SK-N-SH (cell line): ENCODE results near the gene TRPM2. TPM values are rescaled to one million over a fixed set of nuclear protein-coding genes. Genes with fewer than 3 reads are reported as not detected.

Experiments used
- CTCF ChIA-PET: fragments of 300-600, 350-600 bp; formaldehyde crosslinking; extraction: SDS; loops from one replicate; lab custom pipeline; 2021; lab: Yijun Ruan, JAX
- POLR2A ChIA-PET: fragments of 350-600 bp; sonication (Branson Sonifier 250); formaldehyde crosslinking; extraction: SDS; loops from one replicate; lab custom pipeline; 2020; ENCODE audit warnings: antibody characterized with exemption, inconsistent platforms; lab: Yijun Ruan, JAX
- DNase-seq: peaks from one replicate; pipeline ENCODE4 v3.0.0; 2012
- H2AFZ ChIP-seq: fragments of 200-600 bp; sonication (generic); 2 replicates; pipeline ENCODE4 v1.8.1; 2016; ENCODE audit warnings: antibody characterized with exemption, mild to moderate bottlenecking, low read depth
- H3F3A ChIP-seq: fragments of 200-600 bp; sonication (generic); replicated peaks from 2 replicates; pipeline ENCODE3; 2016; ENCODE audit warnings: antibody characterized with exemption, mild to moderate bottlenecking; ENCODE audit not compliant: insufficient read depth
- H3K27ac ChIP-seq, 2 experiments: fragments of 200-500 bp in 1 of 2; fragments of 200-600 bp in 1 of 2; sonication (Bioruptor generic) in 1 of 2; sonication (generic), shearing (Covaris generic) in 1 of 2; 2 replicates each; pipeline versions ENCODE4 v1.5.1 to v1.6.1; 2014 to 2016; ENCODE audit warnings: low read depth in 2 of 2, inconsistent platforms in 1 of 2, low read length in 1 of 2, mild to moderate bottlenecking in 1 of 2, mixed read lengths in 1 of 2
- H3K27me3 ChIP-seq: fragments of 200-600 bp; sonication (generic), shearing (Covaris generic); 2 replicates; pipeline ENCODE4 v1.6.1; 2016; ENCODE audit warnings: mixed run types; ENCODE audit not compliant: insufficient read depth
- H3K36me3 ChIP-seq, 2 experiments: fragments of 200-500 bp in 1 of 2; fragments of 200-600 bp in 1 of 2; sonication (Bioruptor generic) in 1 of 2; sonication (generic) in 1 of 2; replicated peaks in 1 of 2; 2 replicates each; pipeline versions ENCODE3 to v1.5.1; 2014 to 2016; ENCODE audit warnings: low read length in 1 of 2, mild to moderate bottlenecking in 1 of 2; ENCODE audit not compliant: insufficient read depth in 2 of 2, control insufficient read depth in 1 of 2
- H3K4me1 ChIP-seq, 2 experiments: fragments of 200-500 bp in 1 of 2; fragments of 200-600 bp in 1 of 2; sonication (Bioruptor generic) in 1 of 2; sonication (generic), shearing (Covaris generic) in 1 of 2; 2 replicates each; pipeline versions ENCODE4 v1.5.1 to v1.6.1; 2014 to 2016; ENCODE audit warnings: low read depth in 1 of 2, low read length in 1 of 2, mixed run types in 1 of 2; ENCODE audit not compliant: insufficient read depth in 2 of 2, control insufficient read depth in 1 of 2
- H3K4me2 ChIP-seq: fragments of 200-600 bp; sonication (generic), shearing (Covaris generic); 2 replicates; pipeline ENCODE4 v1.6.1; 2017; ENCODE audit warnings: mixed run types
- H3K4me3 ChIP-seq, 2 experiments: fragments of 200-500 bp in 1 of 2; fragments of 200-600 bp in 1 of 2; sonication (Bioruptor generic) in 1 of 2; sonication (generic), shearing (Covaris generic) in 1 of 2; 2 replicates each; pipeline versions ENCODE4 v1.5.1 to v1.8.1; 2014 to 2016; ENCODE audit warnings: low read depth in 2 of 2, inconsistent platforms in 1 of 2, low read length in 1 of 2, mild to moderate bottlenecking in 1 of 2, mixed read lengths in 1 of 2, moderate library complexity in 1 of 2
- H3K79me2 ChIP-seq: fragments of 200-600 bp; sonication (generic); 2 replicates; pipeline ENCODE4 v1.8.1; 2017; ENCODE audit warnings: mild to moderate bottlenecking; ENCODE audit not compliant: insufficient read depth
- H3K9ac ChIP-seq: fragments of 200-600 bp; sonication (generic); 2 replicates; pipeline ENCODE4 v1.6.1; 2017; ENCODE audit warnings: mixed run types
- H3K9me2 ChIP-seq: fragments of 200-600 bp; sonication (generic); 2 replicates; pipeline ENCODE4 v1.6.1; 2017; ENCODE audit warnings: mixed run types
- H3K9me3 ChIP-seq: fragments of 200-600 bp; sonication (generic); 2 replicates; pipeline ENCODE4 v1.6.1; 2017; ENCODE audit warnings: mixed run types, mild to moderate bottlenecking, moderate library complexity
- H4K20me1 ChIP-seq: fragments of 200-600 bp; sonication (generic); 2 replicates; pipeline ENCODE4 v1.6.1; 2017; ENCODE audit warnings: mild to moderate bottlenecking, mixed run types; ENCODE audit not compliant: insufficient read depth
- CHD2 ChIP-seq: fragments of 150-350 bp; IDR thresholded peaks from 2 replicates; pipeline ENCODE4 v1.6.1; 2018; ENCODE audit warnings: low read length; ENCODE audit not compliant: partially characterized antibody
- ELF1 ChIP-seq: IDR thresholded peaks from 2 replicates; pipeline ENCODE4 v1.4.0; 2012
- EZH2phosphoT487 ChIP-seq: fragments of 200-600 bp; sonication (generic); IDR thresholded peaks from 2 replicates; pipeline ENCODE4 v1.6.1; 2017; ENCODE audit warnings: low read depth, mixed run types, mild to moderate bottlenecking, antibody characterized with exemption, moderate library complexity, borderline replicate concordance
- FOSL2 ChIP-seq: IDR thresholded peaks from 2 replicates; pipeline ENCODE4 v1.4.0; 2012; ENCODE audit warnings: low read depth, mild to moderate bottlenecking, moderate library complexity, borderline replicate concordance
- GATA2 ChIP-seq: sonication (generic); formaldehyde crosslinking; IDR thresholded peaks from 2 replicates; pipeline ENCODE4 v1.5.0; 2020; ENCODE audit warnings: mild to moderate bottlenecking, missing genetic modification reagents
- NFIC ChIP-seq: IDR thresholded peaks from 2 replicates; pipeline ENCODE4 v1.4.0; 2012; ENCODE audit warnings: borderline replicate concordance
- POLR2AphosphoS5 ChIP-seq: IDR thresholded peaks from 2 replicates; pipeline ENCODE4 v1.6.1; 2012; ENCODE audit warnings: low read depth, low read length
- RAD21 ChIP-seq: IDR thresholded peaks from 2 replicates; pipeline ENCODE4 v1.6.1; 2012; ENCODE audit warnings: mild to moderate bottlenecking, low read length
- RCOR1 ChIP-seq: fragments of 150-350 bp; IDR thresholded peaks from 2 replicates; pipeline ENCODE4 v1.6.1; 2017; ENCODE audit warnings: antibody characterized with exemption, low read length
- RFX5 ChIP-seq: IDR thresholded peaks from 2 replicates; pipeline ENCODE4 v1.6.1; 2012; ENCODE audit warnings: mild to moderate bottlenecking, improper control_type of control experiment, low read length
- RXRA ChIP-seq: IDR thresholded peaks from 2 replicates; pipeline ENCODE4 v1.4.0; 2012; ENCODE audit warnings: low read depth, mild to moderate bottlenecking, borderline replicate concordance
- TAF1 ChIP-seq: IDR thresholded peaks from 2 replicates; pipeline ENCODE4 v1.6.1; 2012; ENCODE audit warnings: low read depth, mild to moderate bottlenecking, low read length, moderate library complexity, borderline replicate concordance
- TCF12 ChIP-seq: IDR thresholded peaks from 2 replicates; pipeline ENCODE4 v1.4.0; 2012
- YY1 ChIP-seq: IDR thresholded peaks from 2 replicates; pipeline ENCODE4 v1.4.0; 2012; ENCODE audit warnings: low read depth, mild to moderate bottlenecking
- ZBTB33 ChIP-seq: IDR thresholded peaks from 2 replicates; pipeline ENCODE4 v1.4.0; 2012; ENCODE audit warnings: low read depth, borderline replicate concordance
- WGBS: methylation state at CpG from one replicate; pipeline ENCODE4 v1.1.6; 2017; ENCODE audit warnings: low lambda C conversion rate; 5-methylcytosine and 5-hydroxymethylcytosine counted together
- polyA plus RNA-seq, 3 experiments: library from polyadenylated mRNA; depleted of rRNA; stranded (reverse); fragments of >200 nt; gene quantifications; 2 replicates each; pipeline ENCODE4 v1.2.3, GENCODE V29; 2012
- TF ChIP-seq, protein P1 (sequence below): fragments of 150-350 bp; IDR thresholded peaks from 2 replicates; pipeline ENCODE4 v1.6.1; 2016; ENCODE audit warnings: mild to moderate bottlenecking, low read depth, low read length
- TF ChIP-seq, protein P2 (sequence below): IDR thresholded peaks from 2 replicates; pipeline ENCODE4 v1.4.0; 2012; ENCODE audit warnings: low read depth, borderline replicate concordance

TRPM2 gene
- polyA plus RNA-seq, 1 of the 3 experiments (the other 2 are of a cell fraction), result not detected

DNA sequence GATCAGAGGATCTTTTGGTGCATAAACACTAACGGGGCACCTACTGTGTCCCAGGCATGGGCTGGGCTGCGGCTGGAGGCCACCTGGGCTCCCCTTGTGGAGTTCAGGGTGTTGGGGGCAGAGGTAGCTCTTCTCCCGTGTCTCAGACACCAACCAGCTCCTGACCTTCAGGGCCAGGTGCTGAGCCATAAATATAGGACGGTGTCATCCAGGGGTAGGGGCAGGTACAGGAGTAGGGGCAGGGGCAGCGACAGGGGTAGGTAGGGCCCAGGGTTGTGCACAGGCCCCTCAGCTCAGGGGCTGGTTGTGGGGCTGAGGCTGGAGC lies 83.9 kb downstream of the TRPM2 start:
- peak overlapping the region in 1 of 2 experiments; percentile 93; a peak in 1 of 4 replicates for H3K27ac ChIP-seq
- H3K27me3 ChIP-seq, result no peaks in the 10 kb centered on the region
- H3K36me3 ChIP-seq, result no peaks in the 10 kb centered on the region
- H3K9me3 ChIP-seq, result no peaks in the 10 kb centered on the region
- H3K79me2 ChIP-seq, result no peaks in the 10 kb centered on the region
- H3K9ac ChIP-seq, result no peak overlapping the region
- no CpG with 5 or more reads among the region's 5 CpGs for WGBS
- TF ChIP-seq, protein P1, sequence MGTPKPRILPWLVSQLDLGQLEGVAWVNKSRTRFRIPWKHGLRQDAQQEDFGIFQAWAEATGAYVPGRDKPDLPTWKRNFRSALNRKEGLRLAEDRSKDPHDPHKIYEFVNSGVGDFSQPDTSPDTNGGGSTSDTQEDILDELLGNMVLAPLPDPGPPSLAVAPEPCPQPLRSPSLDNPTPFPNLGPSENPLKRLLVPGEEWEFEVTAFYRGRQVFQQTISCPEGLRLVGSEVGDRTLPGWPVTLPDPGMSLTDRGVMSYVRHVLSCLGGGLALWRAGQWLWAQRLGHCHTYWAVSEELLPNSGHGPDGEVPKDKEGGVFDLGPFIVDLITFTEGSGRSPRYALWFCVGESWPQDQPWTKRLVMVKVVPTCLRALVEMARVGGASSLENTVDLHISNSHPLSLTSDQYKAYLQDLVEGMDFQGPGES, result no peak
- no peak for TF ChIP-seq RAD21
- TF ChIP-seq RFX5, result no peak
- no peak for TF ChIP-seq NFIC
- no peak for TF ChIP-seq TCF12
- no peak for TF ChIP-seq RCOR1
- no peak for TF ChIP-seq FOSL2
- TF ChIP-seq, protein P2, sequence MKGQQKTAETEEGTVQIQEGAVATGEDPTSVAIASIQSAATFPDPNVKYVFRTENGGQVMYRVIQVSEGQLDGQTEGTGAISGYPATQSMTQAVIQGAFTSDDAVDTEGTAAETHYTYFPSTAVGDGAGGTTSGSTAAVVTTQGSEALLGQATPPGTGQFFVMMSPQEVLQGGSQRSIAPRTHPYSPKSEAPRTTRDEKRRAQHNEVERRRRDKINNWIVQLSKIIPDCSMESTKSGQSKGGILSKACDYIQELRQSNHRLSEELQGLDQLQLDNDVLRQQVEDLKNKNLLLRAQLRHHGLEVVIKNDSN, result no peak
- no peak for TF ChIP-seq ELF1
- TF ChIP-seq ZBTB33, result no peak
- TF ChIP-seq YY1, result no peak
- no peak for TF ChIP-seq CHD2
- TF ChIP-seq POLR2AphosphoS5, result no peak
- TF ChIP-seq RXRA, result no peak
- no peak for TF ChIP-seq EZH2phosphoT487
- no peak for TF ChIP-seq GATA2 (CRISPR knock-in tag)
- TF ChIP-seq TAF1, result no peak
- TF ChIP-seq, all 33 proteins: peak for 0
- ChIA-PET POLR2A (interaction anchor here (1.0 kb wide), 1 partner anchor 99 kb away, joined by 3 read pairs; no protein-coding TSS in a partner anchor), CTCF (interaction anchor here (0.8 to 2.6 kb wide), 5 partner anchors 9 to 68 kb away, joined by 3 to 11 read pairs (median 4); partner anchors contain the start of gene LRRC3)
- H3F3A ChIP-seq, result no peaks in the 10 kb centered on the region
- H2AFZ ChIP-seq, result no peak overlapping the region
- no peak for DNase-seq
- H3K4me3 ChIP-seq, result no peak overlapping the region
- peaks cover 0 to 61% of the 10 kb centered on the region in 2 experiments; a peak in 1 of 4 replicates for H3K4me1 ChIP-seq
- no peaks in the 10 kb centered on the region for H3K9me2 ChIP-seq
- H3K4me2 ChIP-seq, result no peak overlapping the region
- no peaks in the 10 kb centered on the region for H4K20me1 ChIP-seq
